Activated naive CD4-positive, alpha-beta T cell treated with anti-CD3 and anti-CD28 coated beads, Interleukin-2, amount 10 ng/mL, durations not matched to agents 7 days and 5 days (primary cell): ENCODE data around the gene CXCR5.

ENCODE experiments used
- CTCF ChIA-PET: fragments of 350-600 bp; sonication (Branson Sonifier 250); formaldehyde crosslinking; loops from one replicate; lab custom pipeline; 2021; ENCODE audit warnings: antibody characterized with exemption; lab: Charles Lee
- DNase-seq: peaks from one replicate; pipeline ENCODE4 v3.0.0-alpha.2; 2020
- H3K27ac Mint-ChIP-seq: one replicate; pipeline ENCODE4 v1.8.0; 2021; ENCODE audit warnings: mild to moderate bottlenecking, moderate library complexity, mixed read lengths
- H3K27me3 Mint-ChIP-seq: one replicate; pipeline ENCODE4 v1.8.0; 2021; ENCODE audit warnings: mild to moderate bottlenecking, mixed read lengths
- H3K36me3 Mint-ChIP-seq: one replicate; pipeline ENCODE4 v1.8.0; 2021; ENCODE audit warnings: mixed read lengths
- H3K4me1 Mint-ChIP-seq: one replicate; pipeline ENCODE4 v1.8.0; 2021; ENCODE audit warnings: mixed read lengths
- H3K4me3 Mint-ChIP-seq: one replicate; pipeline ENCODE4 v1.8.0; 2021; ENCODE audit warnings: mild to moderate bottlenecking, moderate library complexity, mixed read lengths
- H3K9me3 Mint-ChIP-seq: one replicate; pipeline ENCODE4 v1.8.0; 2021; ENCODE audit warnings: mixed read lengths

The CXCR5 gene

DNA sequence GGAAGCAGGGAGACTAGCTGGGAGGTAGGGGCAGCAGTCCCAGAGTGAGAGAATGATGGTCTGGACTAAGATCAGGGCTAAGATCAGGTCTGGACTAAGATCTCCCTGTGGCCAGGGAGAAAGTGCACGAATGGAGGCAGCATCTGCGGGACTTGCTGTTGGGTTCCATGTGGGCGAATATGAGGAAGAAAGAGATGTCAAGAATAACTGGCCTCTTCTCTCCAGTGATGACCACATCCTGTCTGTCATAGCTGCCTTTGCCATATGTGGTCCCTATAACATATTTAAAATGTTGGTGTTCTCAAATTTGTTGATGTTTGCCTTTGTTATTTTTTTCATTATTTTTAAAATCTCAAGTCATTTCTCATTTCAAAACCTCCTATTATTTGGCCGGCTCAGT is 27.4 kb upstream of the CXCR5 start:
- no peak overlapping the region for H3K4me3 Mint-ChIP-seq
- no peak overlapping the region for H3K27ac Mint-ChIP-seq
- no peaks in the 10 kb centered on the region for H3K36me3 Mint-ChIP-seq
- peaks cover 4% of the 10 kb centered on the region for H3K4me1 Mint-ChIP-seq
- no peaks in the 10 kb centered on the region for H3K9me3 Mint-ChIP-seq
- DNase-seq = no peak
- H3K27me3 Mint-ChIP-seq = peaks cover 12% of the 10 kb centered on the region
- CTCF ChIA-PET = interaction anchor here (0.6 to 1.7 kb wide), 2 partner anchors 25 to 38 kb away, joined by 3 to 4 read pairs; no protein-coding TSS in a partner anchor

DNA sequence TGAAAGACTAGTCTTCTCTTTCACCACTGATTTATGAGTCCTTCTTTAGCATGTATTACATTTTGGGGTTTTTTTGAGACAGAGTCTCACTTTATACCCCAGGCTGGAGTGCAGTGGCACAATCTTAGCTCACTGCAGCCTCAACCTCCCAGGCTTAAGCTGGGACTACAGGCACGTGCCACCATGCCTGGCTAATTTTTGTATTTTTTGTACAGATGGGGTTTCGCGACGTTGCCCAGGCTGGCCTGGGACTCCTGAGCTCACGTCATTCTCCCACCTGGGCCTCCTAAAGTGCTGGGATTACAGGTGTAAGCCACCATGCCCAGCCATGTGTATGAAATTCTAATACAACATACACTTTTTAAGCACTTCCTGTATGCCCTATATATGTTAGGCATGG is 26.3 kb upstream of the CXCR5 start:
- Mint-ChIP-seq H3K4me1 (peaks cover 4% of the 10 kb centered on the region), H3K27me3 (peaks cover 8% of the 10 kb centered on the region), H3K9me3 (no peaks in the 10 kb centered on the region), H3K36me3 (no peaks in the 10 kb centered on the region), H3K4me3 (no peak overlapping the region), H3K27ac (no peak overlapping the region)
- CTCF ChIA-PET = interaction anchor here (1.7 kb wide), 1 partner anchor 37 kb away, joined by 4 read pairs; no protein-coding TSS in a partner anchor
- DNase-seq = no peak

DNA sequence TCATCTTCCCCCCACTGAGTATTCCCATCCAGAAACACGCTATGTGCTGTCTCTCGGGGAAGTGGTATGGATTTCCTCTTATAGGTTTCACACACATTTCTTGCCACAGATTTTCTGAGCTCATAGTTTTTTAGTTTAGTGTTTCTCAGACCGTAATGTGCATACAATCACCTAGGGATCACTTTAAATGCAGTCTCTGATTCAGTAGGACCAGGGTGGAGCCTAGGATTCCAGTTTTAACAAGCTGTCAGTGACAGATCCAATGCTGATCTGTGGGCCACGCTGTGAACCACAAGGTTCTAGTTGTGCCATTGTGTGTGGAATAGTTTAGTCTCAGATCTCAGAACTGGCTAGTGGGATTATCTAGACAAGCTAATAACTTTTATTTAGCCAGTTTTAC is 23.7 kb upstream of the CXCR5 start:
- Mint-ChIP-seq H3K27ac (no peak overlapping the region), H3K4me1 (peaks cover 4% of the 10 kb centered on the region), H3K36me3 (no peaks in the 10 kb centered on the region), H3K27me3 (peaks cover 8% of the 10 kb centered on the region), H3K9me3 (no peaks in the 10 kb centered on the region), H3K4me3 (no peak overlapping the region)
- DNase-seq = no peak
- CTCF ChIA-PET = interaction anchor here (0.7 to 0.8 kb wide), 2 partner anchors 26 to 34 kb away, joined by 3 read pairs; no protein-coding TSS in a partner anchor

DNA sequence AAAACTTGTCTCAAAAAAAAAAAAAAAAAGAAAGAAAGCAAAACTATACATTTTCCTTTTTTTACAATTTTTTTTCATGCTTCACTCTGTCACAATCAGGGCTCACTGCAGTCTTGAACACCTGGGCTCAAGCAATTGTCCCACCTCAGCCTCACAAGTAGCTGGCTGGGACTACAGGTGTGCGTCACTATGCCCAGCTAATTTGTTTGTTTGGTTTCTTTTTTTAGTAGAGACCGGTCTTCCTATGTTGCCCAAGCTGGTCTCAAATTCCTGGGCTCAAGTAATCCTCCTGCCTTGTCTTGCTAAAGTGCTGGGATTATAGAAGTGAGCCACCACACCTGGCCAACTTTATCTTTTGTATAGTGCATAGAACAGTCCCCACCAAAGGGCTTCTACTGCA is 15.0 kb upstream of the CXCR5 start:
- no peak for DNase-seq
- H3K4me1 Mint-ChIP-seq = peaks cover 44% of the 10 kb centered on the region
- no peaks in the 10 kb centered on the region for H3K9me3 Mint-ChIP-seq
- peak overlapping the region; percentile 69 for H3K27ac Mint-ChIP-seq
- H3K36me3 Mint-ChIP-seq = no peaks in the 10 kb centered on the region
- CTCF ChIA-PET = interaction anchor here (2.0 to 2.6 kb wide), 2 partner anchors 9 to 15 kb away, joined by 8 to 12 read pairs; partner anchors contain the start of gene CXCR5
- H3K4me3 Mint-ChIP-seq = no peak overlapping the region
- peaks cover 5% of the 10 kb centered on the region for H3K27me3 Mint-ChIP-seq

DNA sequence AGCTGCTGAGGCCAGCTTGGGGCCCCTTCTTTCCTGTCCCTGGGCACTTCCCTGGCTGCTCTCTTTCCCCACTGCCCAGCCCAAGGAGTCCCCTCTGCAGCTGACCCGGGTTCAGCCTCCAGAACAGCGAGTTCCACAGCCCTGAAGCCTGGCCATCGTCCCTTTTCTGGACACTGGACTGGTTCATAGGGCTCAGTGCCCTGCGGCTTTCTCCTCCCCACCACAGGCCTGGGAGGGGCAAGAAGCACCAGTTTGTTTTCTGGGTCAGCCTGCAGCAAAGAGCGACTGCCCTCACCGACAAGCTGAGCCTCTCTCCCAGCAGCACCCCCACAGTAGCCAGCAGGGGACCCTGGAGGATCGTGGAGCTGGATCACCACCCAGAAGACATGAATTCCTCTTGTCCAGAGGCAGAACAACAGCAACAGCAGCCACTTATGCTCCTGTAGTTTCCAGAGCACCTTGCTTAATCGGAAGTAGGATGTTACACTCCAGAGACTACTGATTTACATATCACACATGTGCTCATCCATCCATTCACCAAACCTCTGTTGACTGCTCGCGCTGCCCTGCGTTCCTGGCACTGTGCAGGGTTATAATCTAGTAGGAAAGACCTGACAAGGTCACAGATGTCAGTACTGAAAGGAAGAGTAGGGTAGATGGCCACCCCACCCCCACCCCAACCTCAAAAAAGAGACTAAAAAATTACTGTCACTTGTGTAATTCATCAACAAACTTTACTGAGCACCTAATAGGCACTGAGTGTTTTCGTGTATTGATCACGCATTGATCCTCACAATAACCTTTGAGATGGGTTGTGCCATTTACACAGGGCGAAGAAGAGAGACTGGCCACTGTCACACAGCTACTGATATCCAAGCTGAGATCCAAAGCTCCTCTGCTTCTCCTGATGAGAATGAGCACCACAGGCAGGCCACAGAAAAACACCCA is 13.0 kb upstream of the CXCR5 start:
- H3K27me3 Mint-ChIP-seq = peaks cover 5% of the 10 kb centered on the region
- H3K4me1 Mint-ChIP-seq = peaks cover 64% of the 10 kb centered on the region
- H3K27ac Mint-ChIP-seq = peak overlapping the region; percentile 99
- peak overlapping the region; percentile 72 for H3K4me3 Mint-ChIP-seq
- peaks cover 1% of the 10 kb centered on the region for H3K36me3 Mint-ChIP-seq
- DNase-seq = peak; percentile 50
- CTCF ChIA-PET = interaction anchor here (0.6 to 2.6 kb wide), 12 partner anchors 7 to 1117 kb away, joined by 3 to 21 read pairs (median 6); partner anchors contain the start of genes CXCR5 and DDX6
- no peaks in the 10 kb centered on the region for H3K9me3 Mint-ChIP-seq

DNA sequence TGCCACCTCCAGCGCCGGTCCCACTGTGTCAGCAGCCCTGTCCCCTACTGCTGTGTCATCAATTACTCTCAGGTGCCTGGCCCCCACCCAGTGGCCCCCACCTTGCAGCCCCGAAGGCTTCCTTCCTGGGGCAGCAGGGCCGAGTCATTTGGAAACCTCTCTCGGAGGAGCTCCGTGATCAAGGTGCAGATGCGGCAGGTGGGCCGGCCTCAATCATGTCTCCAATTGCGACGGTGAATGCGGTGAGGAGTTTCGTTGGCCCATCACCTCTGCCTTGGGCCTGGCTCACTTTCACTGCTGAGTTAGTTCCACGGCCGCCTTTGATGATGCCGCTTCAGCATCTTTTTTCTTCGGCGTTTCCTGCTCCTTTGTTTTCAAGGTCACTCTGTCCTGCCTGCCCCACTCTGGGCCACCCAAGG is 11.3 kb upstream of the CXCR5 start:
- peak; percentile 74 for DNase-seq

DNA sequence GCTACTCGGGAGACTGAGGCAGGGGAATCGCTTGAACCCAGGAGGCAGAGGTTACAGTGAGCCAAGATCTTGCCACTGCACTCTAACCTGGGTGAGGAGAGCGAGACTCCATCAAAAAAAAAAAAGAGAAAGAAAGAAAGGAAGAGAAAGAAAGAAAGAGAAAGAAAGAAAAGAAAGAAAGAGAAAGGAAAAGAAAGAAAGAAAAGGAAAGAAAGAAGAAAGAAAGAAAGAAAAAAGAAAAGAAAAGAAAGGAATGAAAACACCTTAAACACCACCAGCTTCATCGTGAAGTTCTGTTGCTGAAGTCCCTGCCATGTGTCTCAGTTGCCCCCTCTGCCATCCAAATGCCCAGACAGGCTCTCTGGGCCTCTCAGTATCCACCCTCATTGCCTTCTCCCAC is 9.9 kb upstream of the CXCR5 start:
- Mint-ChIP-seq H3K4me3 (no peak overlapping the region), H3K36me3 (peaks cover 4% of the 10 kb centered on the region), H3K27ac (peak overlapping the region; percentile 64), H3K27me3 (no peaks in the 10 kb centered on the region), H3K9me3 (no peaks in the 10 kb centered on the region), H3K4me1 (peaks cover 91% of the 10 kb centered on the region)
- CTCF ChIA-PET = interaction anchor here (0.6 kb wide), 1 partner anchor 21 kb away, joined by 3 read pairs; no protein-coding TSS in a partner anchor
- no peak for DNase-seq

More for the DNA sequence above, 11.3 kb upstream of the CXCR5 start:
- no peaks in the 10 kb centered on the region for H3K27me3 Mint-ChIP-seq
- peaks cover 4% of the 10 kb centered on the region for H3K36me3 Mint-ChIP-seq
- CTCF ChIA-PET = interaction anchor here (0.6 to 1.2 kb wide), 3 partner anchors 22 to 58 kb away, joined by 3 read pairs; no protein-coding TSS in a partner anchor
- H3K27ac Mint-ChIP-seq = peak overlapping the region; percentile 77
- H3K4me1 Mint-ChIP-seq = peaks cover 81% of the 10 kb centered on the region
- no peaks in the 10 kb centered on the region for H3K9me3 Mint-ChIP-seq
- H3K4me3 Mint-ChIP-seq = no peak overlapping the region

DNA sequence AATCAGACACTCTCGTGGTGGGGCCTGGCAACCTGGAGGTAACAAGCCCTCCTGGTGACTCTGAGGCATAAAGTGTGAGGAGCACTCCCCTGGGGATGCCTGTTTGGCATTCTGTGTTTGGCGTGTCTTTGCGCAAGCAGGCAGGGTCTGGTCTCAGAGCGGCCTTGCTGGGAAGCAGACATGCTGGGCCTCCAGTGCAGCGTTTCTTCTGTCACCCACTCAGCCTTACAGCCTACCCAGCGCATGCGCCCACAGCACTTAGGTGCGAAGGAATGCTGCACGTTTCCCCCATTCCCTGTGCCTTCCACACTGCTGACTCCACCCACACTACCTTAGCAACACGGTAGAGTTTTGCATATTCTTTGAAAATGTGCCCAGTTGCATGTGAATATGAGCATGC is 7.4 kb upstream of the CXCR5 start:
- H3K36me3 Mint-ChIP-seq = peaks cover 4% of the 10 kb centered on the region
- no peaks in the 10 kb centered on the region for H3K27me3 Mint-ChIP-seq
- DNase-seq = no peak
- peaks cover 89% of the 10 kb centered on the region for H3K4me1 Mint-ChIP-seq
- H3K9me3 Mint-ChIP-seq = no peaks in the 10 kb centered on the region
- peak overlapping the region; percentile 98 for H3K27ac Mint-ChIP-seq
- CTCF ChIA-PET = interaction anchor here (1.4 kb wide), 1 partner anchor 19 kb away, joined by 7 read pairs; no protein-coding TSS in a partner anchor
- peak overlapping the region; percentile 52 for H3K4me3 Mint-ChIP-seq

DNA sequence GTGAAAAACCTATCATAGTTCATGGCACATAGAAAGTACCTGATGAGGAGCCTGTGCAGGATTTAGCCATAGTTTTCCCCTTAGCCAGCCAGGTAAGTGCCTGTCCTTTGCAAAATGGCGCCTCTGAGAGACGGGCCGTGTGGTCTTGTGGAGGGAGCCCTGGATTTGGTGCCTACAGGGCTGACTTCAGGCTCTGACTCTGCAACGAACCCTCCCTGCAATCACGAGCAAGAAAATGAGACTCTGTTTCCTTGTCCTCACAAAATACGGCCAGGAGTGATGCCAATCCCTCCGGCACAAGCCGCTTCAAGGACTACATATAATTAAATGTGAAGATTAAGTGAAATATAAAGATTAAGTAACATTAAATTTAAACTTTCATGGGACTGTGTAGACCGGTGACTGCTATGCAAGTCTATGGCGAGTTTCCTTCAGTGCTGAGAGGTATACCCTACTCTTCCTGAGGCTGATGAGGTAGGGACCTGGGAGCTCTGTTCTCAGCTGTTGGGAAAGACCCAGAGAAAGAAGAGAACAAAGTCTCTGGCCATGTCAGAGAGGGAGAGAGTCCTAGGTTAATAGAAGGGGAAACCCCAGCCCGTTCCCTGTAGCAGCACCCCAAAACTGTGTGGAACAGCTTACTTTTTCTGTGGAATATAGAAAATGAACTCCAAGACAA is 6.1 kb upstream of the CXCR5 start:
- no peak overlapping the region for H3K4me3 Mint-ChIP-seq
- H3K4me1 Mint-ChIP-seq = peaks cover 91% of the 10 kb centered on the region
- no peaks in the 10 kb centered on the region for H3K9me3 Mint-ChIP-seq
- peaks cover 4% of the 10 kb centered on the region for H3K36me3 Mint-ChIP-seq
- H3K27ac Mint-ChIP-seq = peak overlapping the region; percentile 98
- CTCF ChIA-PET = interaction anchor here (1.0 to 1.4 kb wide), 5 partner anchors 8 to 89 kb away, joined by 3 to 8 read pairs (median 4); no protein-coding TSS in a partner anchor
- H3K27me3 Mint-ChIP-seq = no peaks in the 10 kb centered on the region
- no peak for DNase-seq

DNA sequence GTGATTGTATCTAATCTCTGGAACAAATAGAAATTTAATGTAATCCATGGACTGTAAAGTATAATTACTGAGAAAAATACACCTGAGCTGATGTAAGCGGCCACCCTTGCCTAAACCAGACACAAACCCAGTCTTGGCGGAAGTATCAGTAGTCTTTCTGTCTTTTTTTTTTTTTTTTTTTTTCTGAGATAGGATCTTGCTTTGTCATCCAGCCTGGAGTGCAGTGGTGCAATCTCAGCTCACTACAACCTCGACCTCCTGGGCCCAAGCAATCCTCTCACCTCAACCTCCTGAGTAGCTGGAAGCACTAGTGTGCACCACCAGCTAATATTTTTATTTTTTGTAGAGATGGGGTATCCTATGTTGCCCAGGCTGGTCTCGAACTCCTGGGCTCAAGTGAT is 5.5 kb upstream of the CXCR5 start:
- DNase-seq = peak; percentile 54
- Mint-ChIP-seq H3K4me1 (peaks cover 91% of the 10 kb centered on the region), H3K9me3 (no peaks in the 10 kb centered on the region), H3K27me3 (peaks cover 2% of the 10 kb centered on the region), H3K27ac (peak overlapping the region; percentile 98), H3K36me3 (peaks cover 4% of the 10 kb centered on the region), H3K4me3 (no peak overlapping the region)
- CTCF ChIA-PET = interaction anchor here (0.6 to 1.3 kb wide), 6 partner anchors 8 to 189 kb away, joined by 3 to 8 read pairs (median 4); no protein-coding TSS in a partner anchor

DNA sequence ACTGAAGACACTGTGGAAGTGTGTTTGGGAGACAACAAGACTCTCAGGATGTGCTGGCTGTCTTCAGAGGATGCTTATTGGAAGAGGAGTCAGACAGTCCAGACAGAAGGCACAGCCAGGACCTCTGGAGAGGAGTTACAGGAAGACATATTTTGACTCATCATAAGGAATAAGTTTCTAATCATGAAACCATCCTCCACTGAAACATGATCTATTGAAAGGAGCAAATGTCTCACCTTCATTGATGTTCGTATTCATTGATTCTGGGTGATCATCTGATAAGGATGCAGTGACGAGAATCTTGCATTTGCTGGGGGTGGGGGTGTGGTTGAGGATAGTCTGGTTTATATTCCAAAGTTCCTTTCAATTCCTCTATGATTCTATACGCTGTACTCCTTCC is 2.5 kb upstream of the CXCR5 start:
- H3K27ac Mint-ChIP-seq = no peak overlapping the region
- H3K36me3 Mint-ChIP-seq = peaks cover 1% of the 10 kb centered on the region
- CTCF ChIA-PET = interaction anchor here (1.0 kb wide), 1 partner anchor 14 kb away, joined by 3 read pairs; no protein-coding TSS in a partner anchor
- peaks cover 73% of the 10 kb centered on the region for H3K4me1 Mint-ChIP-seq
- peaks cover 16% of the 10 kb centered on the region for H3K27me3 Mint-ChIP-seq
- no peak for DNase-seq
- no peak overlapping the region for H3K4me3 Mint-ChIP-seq
- no peaks in the 10 kb centered on the region for H3K9me3 Mint-ChIP-seq

DNA sequence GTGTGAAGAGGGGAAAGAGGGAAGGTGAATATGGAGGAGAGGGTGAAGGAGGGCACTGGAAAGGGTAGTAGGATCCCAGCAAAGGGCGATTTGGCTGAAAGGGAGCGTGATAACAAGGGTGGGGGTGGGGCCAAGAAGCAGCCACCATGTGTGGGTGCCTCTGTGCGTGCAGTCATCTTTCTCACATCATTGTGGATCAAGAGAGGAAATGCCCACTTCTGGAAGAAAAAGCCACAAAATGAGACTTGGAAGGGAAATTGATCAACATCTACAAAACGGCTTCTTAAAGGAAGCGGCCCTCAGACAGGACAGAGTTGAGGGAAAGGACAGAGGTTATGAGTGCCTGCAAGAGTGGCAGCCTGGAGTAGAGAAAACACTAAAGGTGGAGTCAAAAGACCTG is 1.2 kb upstream of the CXCR5 start:
- no peak for DNase-seq
- Mint-ChIP-seq H3K27ac (peak overlapping the region; percentile 28), H3K36me3 (no peaks in the 10 kb centered on the region), H3K27me3 (peaks cover 18% of the 10 kb centered on the region), H3K4me3 (no peak overlapping the region), H3K4me1 (peaks cover 61% of the 10 kb centered on the region), H3K9me3 (no peaks in the 10 kb centered on the region)
- CTCF ChIA-PET = interaction anchor here (0.8 to 2.3 kb wide), 5 partner anchors 10 to 452 kb away, joined by 3 to 21 read pairs (median 8); partner anchors contain the start of gene DDX6

DNA sequence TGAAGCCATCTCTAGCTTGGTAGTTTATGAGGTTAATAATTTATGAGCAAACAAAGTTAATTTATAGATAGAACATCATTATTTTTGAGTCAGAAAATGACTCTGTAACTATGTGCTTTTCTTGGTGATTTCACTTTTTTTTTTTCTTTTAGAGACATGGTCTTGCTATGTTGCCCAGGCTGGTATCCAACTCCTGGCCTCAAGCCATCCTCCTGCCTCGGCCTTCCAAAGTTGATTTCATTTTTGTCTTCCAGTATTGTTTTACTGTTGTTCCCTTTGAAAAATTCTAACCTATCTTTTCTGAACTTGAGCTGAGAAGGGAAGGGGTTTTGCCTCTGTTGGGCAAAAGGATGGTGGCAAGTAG is 706 bp upstream of the CXCR5 start:
- H3K9me3 Mint-ChIP-seq = no peaks in the 10 kb centered on the region
- no peak for DNase-seq
- H3K4me3 Mint-ChIP-seq = no peak overlapping the region
- H3K27me3 Mint-ChIP-seq = peaks cover 23% of the 10 kb centered on the region
- CTCF ChIA-PET = interaction anchor here (0.5 to 2.3 kb wide), 10 partner anchors 10 to 452 kb away, joined by 3 to 21 read pairs (median 4); partner anchors contain the start of gene DDX6
- H3K4me1 Mint-ChIP-seq = peaks cover 56% of the 10 kb centered on the region
- no peaks in the 10 kb centered on the region for H3K36me3 Mint-ChIP-seq
- no peak overlapping the region for H3K27ac Mint-ChIP-seq
